Measurements from ENCODE around the gene LGALS3BP.

The LGALS3BP gene

DNA sequence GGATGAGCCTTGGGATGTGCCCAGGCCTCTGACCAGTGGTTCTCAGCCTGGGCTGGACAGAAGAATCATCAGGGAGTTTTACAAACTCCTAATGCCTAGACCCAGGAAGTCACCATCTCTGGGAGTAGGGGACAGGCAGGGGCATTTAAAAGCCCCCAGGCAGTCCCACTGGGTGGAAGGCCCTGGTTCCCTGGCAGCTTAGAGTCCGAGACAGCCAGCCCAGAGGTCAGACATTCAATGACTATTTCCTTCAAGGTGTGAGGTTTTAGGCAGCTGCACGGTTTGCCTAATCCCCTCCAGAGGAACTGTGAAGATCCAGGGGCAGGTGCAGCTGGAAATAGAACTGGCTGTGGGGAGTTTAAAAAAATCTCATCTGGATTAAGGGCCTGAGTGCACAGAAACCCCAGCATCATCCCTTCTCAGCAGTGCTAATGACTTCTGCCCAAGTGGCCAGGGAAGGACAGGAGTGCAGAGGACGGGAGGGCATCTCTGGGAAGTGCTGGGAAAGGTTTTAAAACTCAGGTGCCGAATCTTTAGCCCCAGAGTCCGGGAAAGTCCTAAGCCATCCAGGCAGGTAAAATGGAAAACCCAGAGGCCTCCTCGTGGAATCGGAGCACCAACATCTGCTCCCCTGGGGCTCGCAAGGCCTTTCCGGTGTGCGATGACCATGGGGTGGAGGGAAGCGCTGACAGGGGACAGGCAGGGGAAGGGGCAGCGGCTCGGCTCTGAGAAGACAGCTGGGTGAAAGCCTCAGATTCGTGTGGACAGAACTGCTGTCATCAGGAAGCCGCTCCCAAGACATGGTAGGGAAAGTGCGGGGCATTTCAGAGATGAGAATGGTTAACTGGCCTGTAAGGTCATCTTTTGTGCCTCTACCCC lies 1.5 kb upstream of the LGALS3BP start:
- no peak for DNase-seq

DNA sequence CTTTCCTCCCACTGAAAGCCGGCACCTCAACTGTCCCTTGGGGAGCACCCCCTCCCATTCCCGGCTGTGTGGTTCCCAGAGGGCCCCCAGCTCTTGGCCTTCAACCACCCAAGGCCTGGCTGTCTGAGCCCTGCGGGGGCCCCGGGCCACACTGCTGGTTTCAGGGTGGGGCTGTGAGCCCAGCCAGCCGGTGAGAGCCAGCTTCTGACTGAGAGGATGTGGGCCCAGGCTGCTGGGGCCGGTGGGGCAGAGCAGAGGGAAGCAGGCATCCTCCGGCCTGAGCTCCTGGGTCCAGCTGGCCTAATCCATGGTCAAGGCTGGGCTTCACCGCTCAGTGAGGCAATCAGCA lies 875 bp upstream of the LGALS3BP start:
- DNase-seq = no peak

DNA sequence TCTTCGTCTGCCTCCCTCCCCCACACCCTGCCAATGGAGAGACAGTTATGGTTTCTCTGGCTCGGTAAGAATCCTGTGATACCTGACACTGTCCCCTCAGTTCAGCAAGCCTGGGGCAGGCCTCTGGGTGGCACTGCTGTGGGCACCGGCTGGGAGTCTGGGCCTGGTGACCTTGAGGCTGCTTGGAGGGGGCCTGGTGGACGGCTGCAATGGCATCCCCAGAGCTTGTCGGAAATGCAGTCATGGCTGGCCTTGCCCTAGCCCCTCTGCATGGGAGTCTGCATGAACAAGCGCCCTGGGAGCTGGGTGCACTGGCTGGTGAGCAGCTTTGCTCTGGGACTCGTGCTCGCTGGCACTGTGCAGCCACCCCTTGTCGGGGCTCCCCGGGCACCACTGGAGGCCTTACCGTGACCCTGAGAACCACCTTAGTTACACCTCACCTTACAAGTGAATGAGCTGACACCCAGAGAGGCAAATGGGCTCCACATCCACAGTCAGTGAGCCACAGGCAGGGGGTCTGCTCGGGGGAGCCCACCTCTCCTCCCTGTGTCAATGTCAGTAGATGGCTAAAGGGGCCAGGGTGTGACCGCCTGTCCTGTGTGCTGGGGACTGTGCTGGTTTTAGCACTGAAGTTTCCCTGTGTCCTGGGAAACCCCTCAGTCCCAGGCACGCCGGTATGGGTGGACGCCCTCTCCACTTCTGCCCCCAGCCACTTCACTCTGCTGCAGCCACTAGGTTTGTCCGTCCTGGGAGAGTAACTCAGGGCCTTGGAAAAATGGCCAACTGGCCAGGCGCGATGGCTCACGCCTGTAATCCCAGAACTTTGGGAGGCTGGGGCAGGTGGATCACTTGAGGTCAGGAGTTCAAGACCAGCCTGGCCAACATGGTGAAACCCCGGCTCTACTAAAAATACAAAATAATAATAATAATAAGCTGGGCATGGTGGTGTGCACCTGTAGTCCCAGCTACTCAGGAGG lies 1.4 kb downstream of the LGALS3BP start:
- DNase-seq = no peak

DNA sequence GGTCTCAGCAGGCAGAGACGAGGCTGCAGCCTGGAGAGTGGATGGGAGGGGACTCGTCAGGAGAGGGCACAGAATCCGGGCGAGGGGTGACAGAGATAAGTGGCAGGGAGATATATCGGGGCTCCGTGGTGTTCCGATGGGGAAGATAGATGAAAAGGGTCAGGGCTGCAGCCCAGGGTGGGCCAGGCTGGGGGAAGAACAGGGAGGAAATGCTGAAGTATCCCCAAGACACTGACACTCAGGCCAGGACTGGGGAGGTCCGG lies 2.1 kb downstream of the LGALS3BP start:
- no peak for DNase-seq

DNA sequence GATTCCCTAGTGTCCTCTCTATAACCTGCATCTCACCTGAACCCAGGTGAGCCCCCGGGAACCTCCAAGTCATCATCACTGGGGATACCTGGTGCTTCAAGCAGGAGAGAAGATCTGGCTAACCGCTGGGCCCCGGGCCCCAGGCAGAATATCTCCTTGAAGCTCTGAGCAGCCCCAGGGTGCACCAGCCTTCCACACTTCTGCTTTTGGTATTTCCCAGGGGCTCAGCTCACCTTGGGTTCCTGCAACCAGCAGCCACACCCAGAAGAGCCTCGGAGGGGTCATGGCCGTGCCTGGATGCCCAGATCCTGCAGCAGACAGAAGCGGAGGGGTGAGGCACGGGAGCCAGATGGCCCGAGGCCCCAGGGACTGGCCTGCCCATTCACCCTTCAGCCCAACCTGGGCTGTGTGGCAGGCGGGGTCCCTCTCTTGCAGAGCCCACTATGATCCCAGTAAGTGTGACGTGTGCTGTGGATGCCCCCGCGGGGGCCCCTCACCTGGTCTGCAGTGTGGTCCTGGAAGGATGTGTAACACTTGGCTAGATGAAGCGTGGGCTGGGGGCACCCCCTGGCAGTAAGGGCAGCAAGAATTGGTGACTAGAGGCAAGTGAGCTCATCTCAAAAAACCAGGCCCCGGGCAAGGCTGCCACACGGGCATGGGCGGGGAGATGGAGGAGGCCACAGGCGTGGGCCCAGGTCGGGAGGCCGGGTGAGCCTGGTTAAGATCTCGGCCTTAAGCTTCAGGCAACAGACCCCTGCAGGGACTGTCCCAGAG lies 2.6 kb downstream of the LGALS3BP start:
- DNase-seq = no peak

DNA sequence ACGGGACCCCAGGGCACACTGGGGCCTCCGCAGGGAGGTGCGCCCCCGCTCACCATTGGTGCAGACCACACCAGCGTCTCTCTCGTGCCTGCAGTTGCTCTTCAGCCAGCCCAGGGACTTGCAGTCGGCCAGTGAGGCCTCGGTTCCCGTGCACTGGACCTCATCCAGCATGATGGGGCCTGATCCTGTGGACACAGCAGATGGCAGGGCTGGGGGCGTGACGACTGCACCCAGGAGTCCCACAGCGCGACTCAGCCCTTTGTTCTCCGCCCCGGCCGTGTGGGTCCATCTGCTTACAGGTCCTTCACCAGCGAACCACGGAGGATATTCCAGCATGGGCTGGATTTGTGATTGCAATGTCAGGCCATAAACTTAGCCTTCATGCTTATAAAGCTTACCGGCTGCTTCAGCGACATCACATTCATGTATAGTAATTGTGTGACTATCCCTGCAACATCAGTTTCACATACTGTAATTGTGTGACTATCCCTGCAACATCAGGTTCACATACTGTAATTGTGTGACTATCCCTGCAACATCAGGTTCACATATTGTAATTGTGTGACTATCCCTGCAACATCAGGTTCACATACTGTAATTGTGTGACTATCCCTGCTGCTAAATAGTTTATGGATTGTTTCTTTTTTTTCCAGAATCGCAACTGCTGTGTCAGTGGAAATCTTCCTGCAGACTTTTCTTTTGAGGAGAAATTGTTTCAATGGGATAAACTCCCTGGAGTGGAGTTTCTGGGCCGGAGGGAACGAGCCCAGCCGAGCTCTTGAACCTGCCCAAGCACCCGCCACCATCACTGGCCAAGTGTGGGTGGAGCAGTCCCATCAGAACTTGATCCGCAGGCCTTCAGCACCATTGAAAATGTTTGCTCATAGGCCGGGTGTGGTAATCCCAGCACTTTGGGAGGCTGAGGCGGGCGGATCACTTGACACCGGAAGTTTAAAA lies 4.8 kb downstream of the LGALS3BP start:
- peak; percentile 77 for DNase-seq

DNA sequence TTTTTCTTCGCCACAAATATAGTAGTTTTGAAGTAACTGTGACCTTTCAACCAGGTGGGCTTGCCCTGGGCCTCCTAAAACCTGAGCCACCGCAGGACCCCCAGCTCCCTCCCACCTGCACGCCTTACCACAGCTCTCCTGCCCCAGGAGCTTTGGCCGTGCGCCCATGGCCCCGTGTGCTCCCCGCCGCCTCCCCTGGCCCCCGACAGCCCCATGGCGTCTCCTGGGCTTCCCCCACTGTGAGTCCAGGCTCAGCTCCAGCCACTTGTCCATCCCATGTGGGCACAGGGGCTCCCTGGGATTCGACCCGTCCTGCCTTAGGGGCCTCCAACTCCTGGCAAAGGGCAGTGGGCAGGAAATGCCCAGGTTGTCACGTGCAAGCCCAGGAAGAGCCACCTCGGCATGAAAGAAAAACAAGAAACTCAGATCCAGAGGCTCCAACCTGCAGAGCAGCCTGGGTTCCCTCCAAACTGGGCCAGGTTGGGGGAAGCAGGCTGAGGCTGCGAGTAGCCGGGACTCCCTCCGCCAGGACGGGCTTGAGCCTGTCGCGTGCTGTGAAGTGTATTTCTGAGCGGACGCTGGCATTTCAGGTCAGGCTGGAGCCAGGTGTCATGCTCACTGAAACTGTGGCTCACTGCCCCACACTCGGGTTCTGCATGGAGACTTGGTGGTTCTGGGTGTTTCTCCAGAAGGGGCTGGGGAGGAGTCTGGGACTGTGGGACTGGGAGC lies 5.8 kb downstream of the LGALS3BP start:
- DNase-seq = no peak

DNA sequence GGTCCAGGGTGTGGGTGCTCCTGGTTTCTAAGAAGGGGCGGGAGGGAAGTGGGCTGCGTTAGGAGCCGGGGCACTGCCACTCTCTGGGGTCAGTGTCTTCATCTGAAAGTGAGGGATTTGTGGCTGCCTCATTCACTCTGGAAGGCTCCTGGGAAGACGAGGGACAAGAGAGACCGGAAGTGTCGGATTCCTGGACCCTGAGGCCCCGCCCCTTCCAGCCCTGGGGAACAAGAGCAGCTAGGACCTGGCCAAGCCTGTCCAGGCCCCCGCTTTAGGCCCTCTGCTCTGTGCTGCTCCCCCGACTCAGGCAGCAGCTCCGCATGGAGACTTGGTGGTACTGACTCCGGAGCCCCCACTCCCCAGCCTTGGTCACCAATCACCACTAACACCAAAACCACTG lies 6.5 kb downstream of the LGALS3BP start:
- DNase-seq = no peak

DNA sequence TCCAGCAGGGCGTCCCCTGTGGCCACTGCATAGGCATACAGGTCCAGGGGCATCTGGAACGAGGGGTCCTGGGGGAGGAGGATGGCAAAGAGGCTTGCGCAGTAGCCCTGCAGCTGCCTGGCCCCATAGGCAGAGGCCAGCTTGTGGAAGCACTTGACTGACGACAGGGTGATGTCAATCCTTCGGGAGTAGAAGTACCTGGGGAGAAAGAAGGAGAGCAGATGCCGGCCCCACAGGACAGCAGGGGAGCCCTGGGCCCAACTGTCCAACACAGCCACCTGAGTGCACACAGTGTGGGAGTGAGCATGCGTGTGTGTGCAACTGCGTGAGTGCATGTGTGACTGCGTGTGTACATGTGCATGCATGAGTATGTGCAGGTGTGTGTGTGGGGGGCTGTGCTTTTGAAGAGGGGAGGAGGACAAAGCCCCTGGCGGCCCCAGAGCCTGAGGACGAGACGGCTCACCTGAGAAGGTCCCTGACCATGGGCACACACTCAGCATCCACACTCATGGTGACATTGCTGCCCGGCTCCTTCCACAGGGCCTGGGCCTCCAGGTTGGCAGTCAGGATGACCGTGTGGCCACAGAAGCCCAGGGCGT lies 7.1 kb downstream of the LGALS3BP start:
- DNase-seq = no peak

DNA sequence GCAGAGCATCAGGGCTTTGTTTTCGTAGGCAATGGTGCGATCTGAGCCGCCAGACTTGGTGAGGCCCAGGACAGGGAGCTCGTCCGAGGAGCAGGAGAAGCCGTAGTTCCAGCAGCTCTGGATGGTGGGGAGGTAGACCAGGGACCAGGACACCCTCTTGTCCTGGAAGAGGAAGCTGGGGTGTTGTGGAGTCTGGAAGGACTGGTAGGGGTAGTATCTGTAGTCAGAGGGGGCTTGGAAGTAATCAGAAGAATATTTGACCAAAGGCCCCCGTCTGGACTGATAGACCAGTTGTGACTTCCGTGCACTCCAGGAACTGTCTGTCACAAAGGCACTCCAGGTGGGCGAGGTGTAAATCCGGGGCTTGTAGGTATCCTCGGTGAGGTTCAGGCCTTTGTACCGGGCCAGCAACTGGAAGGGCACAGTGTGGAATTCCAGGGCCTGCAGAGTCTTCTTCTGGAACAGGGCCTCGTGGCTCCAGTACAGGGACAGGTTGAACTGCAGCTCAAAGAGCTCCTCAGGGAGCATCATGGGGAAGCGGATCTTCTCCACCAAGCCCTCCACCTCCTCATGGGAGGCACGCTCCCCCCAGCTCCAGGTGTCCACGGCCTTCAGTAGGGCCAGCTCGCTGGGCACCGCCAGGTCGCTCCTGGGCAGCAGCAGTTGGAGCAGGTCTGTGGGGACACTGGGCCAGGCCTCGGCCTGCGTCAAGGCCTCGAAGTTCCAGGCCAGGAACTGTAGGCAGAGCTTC lies 7.8 kb downstream of the LGALS3BP start:
- DNase-seq = no peak

DNA sequence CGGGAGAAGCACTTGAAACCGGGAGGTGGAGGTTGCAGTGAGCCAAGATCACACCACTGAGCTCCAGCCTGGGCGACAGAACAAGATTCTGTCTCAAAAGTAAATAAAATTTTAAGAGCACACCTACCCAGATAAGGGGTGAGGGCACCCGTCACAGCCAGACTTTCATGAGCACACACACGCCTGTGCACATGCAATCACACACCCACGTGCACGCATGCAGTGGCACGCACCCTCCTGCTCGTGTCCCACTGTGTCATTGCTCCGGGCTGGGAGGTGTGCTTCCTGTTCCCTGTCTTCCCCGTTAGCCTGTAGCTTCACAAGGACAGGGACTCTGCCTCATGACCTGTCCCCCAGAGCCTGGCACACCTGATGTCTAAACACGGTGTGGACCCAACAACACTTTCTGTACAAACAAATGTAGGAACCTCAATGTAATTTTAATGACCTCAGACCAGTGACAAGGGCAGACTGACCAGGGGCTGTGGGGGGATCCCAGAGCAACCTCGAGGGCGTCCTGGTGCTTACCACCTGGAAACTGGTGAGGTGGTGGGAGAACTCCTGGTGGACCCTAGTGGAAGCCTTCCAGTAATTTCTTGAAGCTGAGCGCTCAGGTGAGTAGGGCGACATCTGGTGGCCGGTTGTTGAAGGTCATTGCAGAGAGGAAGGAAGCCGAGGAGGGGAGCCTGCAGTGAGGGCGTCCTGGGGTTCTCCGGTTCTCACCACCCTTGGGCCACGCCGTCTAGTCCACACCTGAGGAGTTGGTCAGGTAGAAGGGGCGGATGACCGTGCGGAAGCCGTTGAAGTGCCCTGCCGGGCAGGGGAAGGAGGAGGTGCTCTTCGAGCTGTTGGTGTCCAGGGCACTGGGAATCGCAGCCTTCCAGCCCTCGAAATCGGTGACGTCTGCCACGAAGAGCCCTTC lies 8.6 kb downstream of the LGALS3BP start:
- DNase-seq = peak; percentile 68

DNA sequence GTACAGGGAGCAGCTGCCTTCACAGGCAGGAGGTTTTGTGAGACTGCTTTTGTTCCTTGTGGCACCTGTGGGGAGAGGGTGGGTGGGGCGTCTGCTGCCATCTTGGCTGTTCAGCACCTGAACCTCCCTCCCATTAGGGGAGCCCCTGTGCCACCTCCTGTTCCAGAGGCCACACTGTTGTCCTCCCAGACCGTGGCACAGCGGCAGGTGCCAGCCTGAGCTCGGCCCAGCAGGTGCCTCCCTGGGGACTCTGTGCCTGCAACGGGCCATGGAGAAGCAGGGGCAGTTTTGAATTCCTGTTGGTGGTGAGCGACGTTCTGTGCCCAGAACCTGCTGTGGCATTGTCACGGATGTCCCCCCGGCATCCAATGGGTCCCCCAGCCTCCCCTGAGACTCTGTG lies 9.9 kb downstream of the LGALS3BP start:
- no peak for DNase-seq

DNA sequence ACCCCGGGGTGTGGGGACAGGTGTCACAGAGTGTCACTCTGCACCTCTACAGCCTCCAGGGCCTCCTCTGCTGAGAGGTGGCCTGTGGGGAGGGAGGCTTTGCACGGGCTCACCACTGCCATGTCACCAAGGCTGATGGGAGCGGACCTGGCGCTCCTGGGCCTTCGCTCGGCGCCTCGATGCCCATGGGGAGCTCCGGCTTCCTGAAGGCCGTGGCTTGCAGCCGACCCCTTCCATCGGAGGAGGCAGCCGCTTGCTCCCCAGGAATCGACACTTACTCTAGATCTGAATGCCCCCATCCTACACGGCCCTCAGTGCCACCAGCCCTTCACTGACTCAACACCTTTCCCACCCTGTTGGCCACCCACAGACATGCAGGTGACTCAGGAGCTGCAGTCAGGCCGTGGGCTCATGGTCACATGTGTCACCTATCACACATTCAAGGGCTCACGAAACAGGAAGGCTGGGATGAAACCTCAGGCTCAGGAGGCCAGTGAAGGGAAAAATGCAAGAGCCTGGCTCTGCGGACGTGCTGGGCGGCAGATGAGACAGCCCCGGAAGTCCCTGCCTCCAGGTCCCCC lies 11.9 kb downstream of the LGALS3BP start:
- DNase-seq = no peak

DNA sequence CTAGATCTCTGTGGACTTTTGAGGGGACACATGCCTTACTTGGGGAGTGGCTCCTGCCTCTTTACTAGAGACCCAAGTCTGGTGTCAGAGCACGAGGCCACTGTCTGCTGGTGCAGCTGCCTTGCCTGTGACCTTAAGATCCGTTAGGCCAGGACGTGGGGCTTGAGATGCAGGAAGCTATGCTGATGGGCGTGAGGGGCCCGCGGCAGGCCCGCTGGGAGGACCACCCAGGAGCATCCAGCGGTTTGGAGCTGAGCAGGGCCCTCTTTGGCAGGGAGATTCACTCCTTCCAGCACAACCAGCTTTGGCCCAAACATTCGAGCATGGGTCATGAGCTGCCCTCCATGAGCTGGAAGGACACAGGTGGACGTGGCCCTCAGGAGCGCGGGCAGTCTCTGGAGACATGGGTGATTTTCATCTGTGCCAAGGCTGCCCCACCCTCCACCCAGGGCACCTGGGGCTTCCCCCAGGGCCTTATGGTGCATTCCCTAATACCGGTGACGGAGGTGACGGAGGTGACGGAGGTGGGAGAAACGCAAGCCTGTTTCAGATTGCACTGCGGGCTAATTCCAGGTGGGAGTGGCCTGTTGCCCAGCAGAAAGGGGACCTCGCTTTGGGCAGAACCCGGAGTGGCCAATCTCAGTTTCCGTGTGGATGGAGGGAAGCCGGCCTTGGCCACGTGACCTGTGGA lies 12.7 kb downstream of the LGALS3BP start:
- no peak for DNase-seq

DNA sequence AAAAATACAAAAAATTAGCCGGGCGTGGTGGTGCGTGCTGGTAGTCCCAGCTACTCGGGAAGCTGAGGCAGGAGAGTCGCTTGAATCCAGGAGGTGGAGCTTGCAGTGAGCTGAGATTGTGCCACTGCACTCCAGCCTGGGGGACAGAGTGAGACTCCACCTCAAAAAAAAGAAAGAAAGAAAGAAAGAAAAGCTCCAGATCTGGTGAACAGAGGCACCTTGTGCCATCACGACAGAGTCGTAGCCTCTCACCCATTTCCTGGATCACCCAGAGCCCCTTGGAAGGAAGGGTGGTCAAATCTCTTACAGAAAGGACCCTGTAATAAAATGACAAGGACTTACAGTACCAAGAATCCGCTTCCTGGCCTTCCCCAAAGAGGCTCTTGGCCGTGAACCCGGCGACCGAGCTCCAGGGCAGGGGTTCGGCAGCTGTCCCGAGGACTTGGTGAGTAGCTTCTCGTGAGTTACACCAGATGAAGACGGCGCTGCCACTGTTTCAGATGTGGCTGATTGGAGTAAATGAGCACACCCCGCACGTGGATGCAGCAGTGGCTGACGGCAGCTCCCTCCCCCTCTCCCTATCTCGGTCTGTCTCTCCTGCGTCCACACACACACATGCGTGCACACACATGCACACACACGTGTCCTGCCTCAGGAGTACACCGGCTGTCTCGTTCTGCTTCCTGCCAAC lies 13.5 kb downstream of the LGALS3BP start:
- no peak for DNase-seq

DNA sequence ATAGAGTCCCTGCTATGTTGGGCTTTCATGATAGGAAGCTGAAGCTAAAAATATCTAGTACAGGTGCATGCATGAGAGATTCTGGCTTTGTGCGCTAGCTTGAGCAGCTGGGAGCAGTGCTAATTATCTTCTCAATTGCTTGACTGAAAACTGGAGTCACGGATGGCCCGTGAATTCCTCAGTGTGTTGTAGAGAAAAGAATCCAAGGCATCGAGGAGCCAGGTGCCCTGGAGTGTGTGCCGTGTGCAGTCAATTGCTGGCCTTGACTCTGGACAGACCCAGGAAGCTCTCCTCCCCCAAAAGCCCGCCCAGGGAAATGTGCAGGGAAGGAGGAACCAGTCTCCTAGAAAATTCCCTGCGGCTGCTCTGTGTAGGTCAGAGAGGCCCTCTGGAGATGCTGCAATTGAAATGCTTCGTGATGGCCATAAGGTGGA lies 14.2 kb downstream of the LGALS3BP start:
- DNase-seq = no peak

DNA sequence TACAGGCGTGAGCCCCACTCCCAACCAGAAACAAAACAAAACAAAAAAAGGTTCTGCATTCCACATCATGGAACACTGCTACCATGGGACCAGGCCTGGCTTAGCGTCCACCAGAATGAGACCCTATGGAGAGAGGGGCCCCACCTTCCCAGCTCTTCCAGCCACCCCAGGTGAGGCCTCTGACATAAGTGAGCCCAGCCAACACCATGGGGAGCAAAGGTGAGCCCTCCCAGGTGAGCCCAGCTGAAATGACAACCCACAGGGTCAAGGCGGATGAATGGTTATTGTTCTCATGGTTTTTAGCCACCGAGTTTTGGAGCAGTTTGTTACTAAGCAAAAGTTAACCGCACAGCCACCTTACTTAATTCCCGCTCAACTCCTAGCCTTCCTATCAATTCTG lies 16.3 kb downstream of the LGALS3BP start:
- DNase-seq = no peak
